ENCODE results near the gene FLT1.

FLT1 gene

GRCh38 chr13:28503182-28503967 lies 8.4 kb upstream of the FLT1 start:
- TF ChIP-seq REST (IDR thresholded peaks at IDR 0.05; ENCODE audit: insufficient read depth in 1 of 2, low read depth in 2 of 2, low read length in 2 of 2), result no peak
- no peak for TF ChIP-seq TAF1 (IDR thresholded peaks at IDR 0.05; ENCODE audit: borderline replicate concordance, insufficient read depth, low read length)
- no peak for TF ChIP-seq SIN3A (IDR thresholded peaks at IDR 0.05; ENCODE audit: borderline replicate concordance, insufficient read depth, low read length)
- no peak for TF ChIP-seq FOXP2 (optimal IDR thresholded peaks at IDR 0.05; ENCODE audit: borderline replicate concordance, extremely low read depth, extremely low read length, insufficient read depth)
- no peak for TF ChIP-seq POLR2AphosphoS5 (IDR thresholded peaks at IDR 0.05; ENCODE audit: low read depth, low read length)

GRCh38 chr13:28501547-28501946 lies 6.6 kb upstream of the FLT1 start:
- no peak for TF ChIP-seq TAF1 (IDR thresholded peaks at IDR 0.05; ENCODE audit: borderline replicate concordance, insufficient read depth, low read length)

DNA sequence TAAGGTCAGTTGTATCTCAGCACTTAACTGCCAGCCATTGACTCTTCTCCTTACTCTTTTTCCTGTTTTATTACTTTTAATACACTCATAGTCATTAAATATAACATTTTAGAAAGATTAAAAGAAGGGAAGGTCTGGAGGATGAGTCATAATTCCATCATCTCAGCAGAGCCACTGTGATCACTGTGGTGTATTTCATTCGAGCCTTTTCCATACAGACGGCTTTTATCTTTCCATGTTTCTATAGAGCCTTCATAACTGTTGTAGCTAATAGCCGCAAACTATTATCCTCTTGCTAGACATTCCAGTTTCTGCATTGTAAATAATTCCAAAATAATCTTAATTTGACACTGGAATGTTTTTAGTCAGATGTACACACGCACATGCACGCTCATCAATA lies 4.7 kb upstream of the FLT1 start:
- TF ChIP-seq POLR2AphosphoS5 (IDR thresholded peaks at IDR 0.05; ENCODE audit: low read depth, low read length), result no peak
- TF ChIP-seq REST (IDR thresholded peaks at IDR 0.05; ENCODE audit: insufficient read depth in 1 of 2, low read depth in 2 of 2, low read length in 2 of 2), result no peak
- TF ChIP-seq FOXP2 (optimal IDR thresholded peaks at IDR 0.05; ENCODE audit: borderline replicate concordance, extremely low read depth, extremely low read length, insufficient read depth), result no peak
- TF ChIP-seq SIN3A (IDR thresholded peaks at IDR 0.05; ENCODE audit: borderline replicate concordance, insufficient read depth, low read length), result no peak
- TF ChIP-seq TAF1 (IDR thresholded peaks at IDR 0.05; ENCODE audit: borderline replicate concordance, insufficient read depth, low read length), result no peak

GRCh38 chr13:28498481-28499115 lies 3.7 kb upstream of the FLT1 start:
- TF ChIP-seq TAF1 (IDR thresholded peaks at IDR 0.05; ENCODE audit: borderline replicate concordance, insufficient read depth, low read length) (no peak), FOXP2 (optimal IDR thresholded peaks at IDR 0.05; ENCODE audit: borderline replicate concordance, extremely low read depth, extremely low read length, insufficient read depth) (no peak), REST (IDR thresholded peaks at IDR 0.05; ENCODE audit: insufficient read depth in 1 of 2, low read depth in 2 of 2, low read length in 2 of 2) (no peak), SIN3A (IDR thresholded peaks at IDR 0.05; ENCODE audit: borderline replicate concordance, insufficient read depth, low read length) (no peak), POLR2AphosphoS5 (IDR thresholded peaks at IDR 0.05; ENCODE audit: low read depth, low read length) (no peak)

DNA sequence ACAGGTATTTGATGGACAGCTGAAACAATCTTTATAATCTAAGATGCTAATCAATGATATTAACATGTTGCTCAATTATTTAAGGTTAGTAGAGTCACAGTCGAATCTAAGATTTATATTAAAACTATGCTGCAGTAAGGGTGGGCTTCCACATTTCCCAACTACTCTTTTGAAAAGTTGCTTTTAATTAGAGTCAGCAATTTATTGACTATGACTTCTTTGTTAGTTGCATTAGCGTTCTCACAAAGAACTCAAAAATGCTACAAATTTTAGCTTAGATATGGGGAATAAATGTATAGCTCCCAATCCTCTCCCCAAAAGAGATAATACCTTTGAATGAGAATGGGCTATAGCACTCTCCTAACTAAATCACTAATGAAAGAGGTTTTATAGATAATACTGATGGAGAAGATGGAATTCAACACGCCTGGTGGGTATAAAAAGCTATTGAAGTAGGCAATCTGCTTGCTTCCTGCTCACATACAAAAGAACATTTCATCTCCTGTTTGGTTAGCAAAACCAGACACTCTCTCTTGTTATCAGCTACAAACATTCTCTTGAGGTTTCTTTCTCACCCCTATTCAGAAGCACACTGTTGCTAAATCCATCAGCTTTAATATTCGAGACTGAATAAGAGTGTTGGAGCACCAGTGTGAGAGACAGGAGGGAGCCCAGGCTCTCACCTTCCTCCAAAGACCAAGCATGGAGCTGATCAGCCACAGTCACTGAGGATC lies 2.4 kb upstream of the FLT1 start:
- TF ChIP-seq REST (IDR thresholded peaks at IDR 0.05; ENCODE audit: insufficient read depth in 1 of 2, low read depth in 2 of 2, low read length in 2 of 2) (no peak), FOXP2 (optimal IDR thresholded peaks at IDR 0.05; ENCODE audit: borderline replicate concordance, extremely low read depth, extremely low read length, insufficient read depth) (no peak), TAF1 (IDR thresholded peaks at IDR 0.05; ENCODE audit: borderline replicate concordance, insufficient read depth, low read length) (no peak), SIN3A (IDR thresholded peaks at IDR 0.05; ENCODE audit: borderline replicate concordance, insufficient read depth, low read length) (no peak)
